DMS53 treated with DMSO at 0.1 percent for 48 hours (cell line): ENCODE data around the gene HMGCS1.
"Not testable (repeated sequence)": the region's sequence is repeated elsewhere in the genome, so short reads cannot be mapped to it uniquely, and the experiment has no call there.

Experiments
- DNase-seq: peaks from one replicate; lab custom pipeline; 2025; ENCODE audit not compliant: unreplicated experiment; lab: John Stamatoyannopoulos, UW

HMGCS1 gene

GRCh38 chr5:43313035-43313853 is at the start of gene HMGCS1:
Gene HMGCS1, minus strand, starts transcription at chr5:43313412. Its CDS starts 14,447 bp downstream, at chr5:43298965.
- DNase-seq, result peak; percentile 94

DNA sequence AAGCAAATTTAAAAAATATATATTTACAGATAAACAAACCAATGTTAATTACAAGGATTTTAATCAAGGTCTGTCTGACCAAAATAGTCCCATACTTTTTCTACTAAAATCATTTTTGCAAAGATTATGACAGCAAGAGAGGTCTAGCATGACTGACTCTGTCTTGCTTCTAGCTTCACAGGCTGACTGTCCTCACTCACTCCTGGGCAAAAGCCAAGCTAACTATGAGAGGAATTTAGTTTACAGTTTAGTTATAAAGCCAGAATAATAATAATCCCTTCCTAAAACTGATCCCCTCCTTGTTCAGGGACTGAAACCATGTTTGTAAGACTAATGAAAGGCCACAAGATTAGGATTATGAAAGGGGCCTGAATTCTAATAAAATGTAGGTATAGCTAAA is 45.5 kb upstream of the HMGCS1 start:
- no peak for DNase-seq

DNA sequence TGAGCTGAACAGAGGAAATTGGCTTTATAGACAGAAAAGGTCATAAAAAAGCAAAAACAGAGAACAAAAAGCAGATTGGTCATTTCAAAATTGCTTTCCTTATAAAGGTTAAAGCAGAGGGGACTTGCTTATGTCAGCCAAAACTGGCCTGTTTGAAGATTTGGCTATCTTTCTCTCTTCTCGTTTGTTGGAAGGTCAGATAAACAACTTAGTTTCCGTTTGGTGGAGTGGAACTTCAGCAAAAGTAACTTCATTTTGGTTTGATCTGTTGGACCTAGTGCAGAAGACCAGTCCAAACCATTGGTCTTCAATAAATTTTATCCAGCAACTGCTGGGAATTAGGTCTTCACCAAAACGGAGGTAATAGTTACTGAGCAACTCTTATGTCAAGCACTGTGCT is 45.1 kb upstream of the HMGCS1 start:
- no peak for DNase-seq

DNA sequence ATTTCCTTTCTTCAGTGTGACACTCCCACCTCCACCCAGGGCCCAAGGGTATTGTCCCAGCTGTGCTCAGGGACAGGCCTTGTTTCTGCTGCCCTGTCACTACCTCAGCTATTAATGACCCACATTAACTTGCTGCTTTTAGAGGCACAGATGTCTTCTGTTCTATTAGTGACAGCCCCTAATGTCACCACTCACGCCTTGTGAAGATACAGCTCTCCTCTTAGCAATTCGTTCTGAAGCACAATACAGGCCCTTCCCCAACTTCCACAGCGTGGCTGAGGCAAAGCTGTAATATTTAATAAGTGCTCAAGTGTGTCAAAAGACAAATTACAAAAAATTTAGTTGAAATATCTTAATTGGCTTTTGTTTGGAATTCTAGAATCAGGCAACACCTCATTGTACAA is 44.7 kb upstream of the HMGCS1 start:
- DNase-seq, result no peak

GRCh38 chr5:43357067-43357466 is 43.9 kb upstream of the HMGCS1 start:
- DNase-seq, result no peak

- no peak for DNase-seq
Measured at GRCh38 chr5:43354774-43355173, 41.6 kb upstream of the HMGCS1 start.

DNA sequence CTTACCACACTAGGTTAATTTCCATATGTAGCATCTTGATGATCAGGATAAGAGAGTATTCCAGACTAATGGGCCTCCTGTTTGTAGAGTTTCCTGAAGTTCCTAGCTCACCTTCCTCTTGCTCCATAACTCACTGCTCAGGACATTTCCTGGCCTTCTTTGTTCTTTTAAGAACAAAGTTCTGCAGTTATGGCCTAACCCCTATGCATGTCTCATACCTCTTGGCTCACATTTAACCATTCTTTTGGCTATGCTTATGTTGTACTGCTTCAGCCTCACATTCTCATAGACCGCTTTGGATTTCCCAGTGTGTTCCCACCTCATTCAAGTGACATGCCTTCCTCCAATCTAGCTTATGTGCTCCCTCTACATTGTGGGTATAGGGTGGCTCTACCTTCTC is 40.5 kb upstream of the HMGCS1 start:
- DNase-seq, result no peak

DNA sequence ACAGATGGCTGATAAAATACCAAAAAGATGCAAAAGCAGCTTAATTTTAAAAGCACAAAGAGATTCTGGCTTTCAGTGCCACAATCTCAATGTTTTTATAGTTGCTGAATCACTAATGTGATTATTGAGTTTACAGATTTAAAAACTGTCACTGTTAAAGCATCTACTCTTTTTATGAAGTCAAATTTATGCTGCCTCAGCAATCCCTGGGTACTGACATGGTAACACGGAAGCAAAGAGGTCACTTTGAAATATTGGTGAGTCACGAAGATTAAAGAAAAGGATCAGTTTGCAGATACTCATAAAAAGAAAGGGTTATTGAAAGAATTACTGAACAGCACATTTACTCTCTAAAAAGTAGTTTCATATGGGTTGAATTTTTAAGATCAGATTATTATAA is 39.7 kb upstream of the HMGCS1 start:
- no peak for DNase-seq

DNA sequence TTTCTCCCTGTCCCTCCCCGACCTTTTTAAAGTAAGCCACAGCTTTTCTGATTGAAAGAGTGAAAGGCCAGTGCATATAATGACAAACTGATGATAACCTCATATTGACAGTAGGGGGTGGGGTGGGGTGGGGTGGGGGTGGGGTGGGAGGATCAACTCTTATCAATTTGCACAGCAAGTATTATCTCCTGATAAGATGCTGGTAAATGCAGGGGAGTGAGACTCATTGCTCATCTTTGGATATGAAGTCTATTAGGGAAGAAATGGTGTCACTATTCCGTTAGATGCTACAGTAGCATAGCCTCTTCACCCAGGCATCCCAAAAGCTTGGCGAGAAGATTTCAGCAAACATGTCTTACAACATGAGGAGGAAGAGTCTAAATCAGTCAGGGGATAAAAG is 38.9 kb upstream of the HMGCS1 start:
- no peak for DNase-seq

GRCh38 chr5:43348861-43349363 is 35.7 kb upstream of the HMGCS1 start:
- DNase-seq, result no peak

DNA sequence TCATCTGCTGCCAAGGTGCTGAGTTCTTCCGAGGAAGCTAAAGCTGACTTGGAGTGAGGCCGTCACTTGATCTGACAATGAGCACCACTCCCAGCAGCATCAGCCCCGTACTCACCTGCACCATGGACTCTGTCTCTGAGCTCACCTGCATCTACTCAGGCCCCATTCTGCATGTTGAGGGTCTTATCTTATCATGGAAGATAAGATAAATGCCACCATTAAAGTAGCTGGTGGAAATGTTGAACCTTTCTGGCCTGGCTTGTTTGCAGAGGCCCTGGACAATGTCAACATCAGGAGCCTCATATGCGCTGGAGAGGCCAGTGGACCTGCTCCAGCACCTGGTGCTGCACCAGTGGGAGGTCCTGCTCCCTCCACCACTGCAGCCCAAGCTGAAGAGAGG is 35.0 kb upstream of the HMGCS1 start:
- DNase-seq, result no peak

DNA sequence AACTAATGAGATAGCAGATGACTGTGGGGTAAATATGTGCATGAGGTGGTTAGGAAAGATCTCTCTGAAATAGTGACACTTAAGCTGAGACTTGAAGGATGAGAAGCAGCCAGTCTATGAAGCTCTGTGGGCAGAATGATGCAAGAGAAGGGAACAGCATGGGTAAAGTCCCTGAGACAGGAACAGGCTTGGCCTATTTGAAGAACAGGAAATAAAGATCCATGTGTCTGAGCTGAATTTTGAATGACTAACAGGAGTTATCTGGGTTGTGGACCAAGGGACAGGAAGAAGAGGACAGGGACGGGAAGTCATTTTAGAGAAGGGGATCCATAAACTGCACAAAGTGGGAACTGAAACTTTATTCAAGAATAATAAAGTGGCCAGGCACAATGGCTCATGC is 25.6 kb upstream of the HMGCS1 start:
- no peak for DNase-seq

DNA sequence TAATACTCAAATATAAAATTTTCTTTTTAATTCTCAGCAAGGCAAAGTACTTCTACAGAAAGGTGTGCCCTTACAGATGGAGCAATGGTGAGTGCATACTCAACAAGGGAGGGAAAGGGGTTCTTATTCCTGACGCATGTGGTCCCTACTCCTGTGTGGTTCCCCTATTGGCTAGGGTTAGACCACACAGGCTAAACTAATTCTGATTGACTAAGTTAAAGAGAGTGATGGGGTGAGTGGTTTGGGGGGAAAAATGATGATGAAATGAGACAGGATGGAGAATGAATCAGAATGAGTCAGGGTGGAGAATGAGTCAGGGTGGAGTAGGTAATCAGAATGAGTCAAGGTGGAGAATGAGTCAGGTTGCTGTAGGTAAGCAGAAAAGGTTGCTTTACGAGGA is 22.9 kb upstream of the HMGCS1 start:
- peak; percentile 1 for DNase-seq

- no peak for DNase-seq
Measured at GRCh38 chr5:43335681-43336080, 22.5 kb upstream of the HMGCS1 start.

DNA sequence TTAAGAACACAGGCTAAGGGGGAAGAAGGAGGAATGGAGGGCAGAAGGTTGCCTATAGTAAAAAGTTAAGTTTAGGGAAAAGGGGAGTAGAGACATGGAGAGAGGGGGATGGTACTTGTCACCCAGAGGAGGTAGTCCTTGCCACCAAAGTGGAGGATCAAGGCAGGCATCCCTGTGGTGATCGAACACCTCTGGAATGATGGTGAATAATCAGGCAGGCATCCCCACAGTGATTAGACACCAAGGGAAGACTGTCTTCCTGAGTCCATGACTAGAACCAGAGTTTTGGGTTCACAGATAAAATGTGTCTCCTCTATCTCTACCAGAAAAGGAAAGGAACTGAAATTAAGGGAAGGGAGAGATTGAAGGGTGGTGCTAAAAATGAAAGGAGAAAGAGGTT is 19.2 kb upstream of the HMGCS1 start:
- DNase-seq, result no peak

- DNase-seq, result not testable (repeated sequence)
Measured at GRCh38 chr5:43325624-43326023, 12.4 kb upstream of the HMGCS1 start.

DNA sequence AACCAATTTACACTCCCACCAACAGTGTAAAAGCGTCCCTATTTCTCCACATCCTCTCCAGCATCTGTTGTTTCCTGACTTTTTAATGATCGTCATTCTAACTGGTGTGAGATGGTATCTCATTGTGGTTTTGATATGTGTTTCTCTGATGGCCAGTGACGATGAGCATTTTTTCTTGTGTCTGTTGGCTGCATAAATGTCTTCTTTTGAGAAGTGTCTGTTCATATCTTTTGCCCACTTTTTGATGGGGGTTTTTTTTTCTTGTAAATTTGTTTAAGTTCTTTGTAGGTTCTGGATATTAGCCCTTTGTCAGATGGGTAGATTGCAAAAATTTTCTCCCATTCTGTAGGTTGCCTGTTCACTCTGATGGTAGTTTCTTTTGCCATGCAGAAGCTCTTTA is 10.3 kb upstream of the HMGCS1 start:
- DNase-seq, result not testable (repeated sequence)

GRCh38 chr5:43320846-43321245 is 7.6 kb upstream of the HMGCS1 start:
- no peak for DNase-seq

DNA sequence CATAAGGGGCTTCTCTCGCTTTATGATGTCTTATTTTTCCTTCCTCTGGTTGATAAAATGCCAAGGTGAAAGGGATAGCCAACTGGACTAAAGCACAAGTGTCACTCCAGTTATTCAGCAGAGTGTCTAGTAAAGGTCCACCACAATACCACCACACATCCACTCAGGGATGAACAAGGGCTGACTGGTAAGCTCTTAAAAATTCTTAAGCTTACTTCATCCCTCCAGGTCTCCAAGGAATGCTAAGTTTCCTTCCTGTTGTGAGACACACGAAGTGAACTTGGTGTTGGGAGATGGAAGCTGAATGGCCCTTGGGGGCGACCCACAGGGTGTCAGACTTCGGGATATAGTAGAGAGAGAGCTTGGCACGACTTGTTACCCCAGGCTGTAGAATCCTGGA is 3.2 kb upstream of the HMGCS1 start:
- DNase-seq, result no peak

DNA sequence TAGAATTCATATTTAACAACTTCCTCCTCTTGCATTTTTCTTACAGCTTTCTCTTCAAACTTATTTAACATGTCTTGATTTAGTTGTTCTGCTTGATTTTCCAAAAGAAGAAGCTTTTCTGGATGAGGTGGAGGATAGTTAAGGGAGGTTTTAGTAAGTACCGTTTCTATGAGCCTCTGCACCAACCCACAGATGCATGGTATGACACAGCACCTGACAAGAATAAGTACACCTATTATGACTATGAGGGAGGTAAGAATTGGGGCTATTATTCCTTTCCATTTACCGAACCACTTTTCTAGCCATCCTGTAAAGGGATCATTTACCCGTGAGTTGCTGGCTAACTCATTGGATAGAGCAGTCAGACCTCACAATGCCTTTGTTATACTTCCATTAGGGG is 2.5 kb upstream of the HMGCS1 start:
- no peak for DNase-seq

DNA sequence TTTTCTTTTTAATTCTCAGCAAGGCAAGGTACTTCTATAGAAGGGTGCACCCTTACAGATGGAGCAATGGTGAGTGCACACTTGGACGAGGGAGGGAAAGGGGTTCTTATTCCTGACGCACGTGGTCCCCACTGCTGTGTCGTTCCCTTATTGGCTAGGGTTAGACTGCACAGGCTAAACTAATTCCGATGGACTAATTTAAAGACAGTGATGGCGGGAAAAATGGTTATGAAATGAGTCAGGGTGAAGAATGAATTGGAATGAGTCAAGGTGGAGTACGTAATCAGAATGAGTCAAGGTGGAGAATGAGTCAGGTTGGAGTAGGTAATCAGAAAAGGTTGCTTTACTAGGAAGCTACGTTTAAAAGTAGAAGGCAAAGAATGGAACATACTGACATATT is 2.1 kb upstream of the HMGCS1 start:
- DNase-seq, result no peak

GRCh38 chr5:43314724-43315123 is 1.5 kb upstream of the HMGCS1 start:
- DNase-seq, result no peak

DNA sequence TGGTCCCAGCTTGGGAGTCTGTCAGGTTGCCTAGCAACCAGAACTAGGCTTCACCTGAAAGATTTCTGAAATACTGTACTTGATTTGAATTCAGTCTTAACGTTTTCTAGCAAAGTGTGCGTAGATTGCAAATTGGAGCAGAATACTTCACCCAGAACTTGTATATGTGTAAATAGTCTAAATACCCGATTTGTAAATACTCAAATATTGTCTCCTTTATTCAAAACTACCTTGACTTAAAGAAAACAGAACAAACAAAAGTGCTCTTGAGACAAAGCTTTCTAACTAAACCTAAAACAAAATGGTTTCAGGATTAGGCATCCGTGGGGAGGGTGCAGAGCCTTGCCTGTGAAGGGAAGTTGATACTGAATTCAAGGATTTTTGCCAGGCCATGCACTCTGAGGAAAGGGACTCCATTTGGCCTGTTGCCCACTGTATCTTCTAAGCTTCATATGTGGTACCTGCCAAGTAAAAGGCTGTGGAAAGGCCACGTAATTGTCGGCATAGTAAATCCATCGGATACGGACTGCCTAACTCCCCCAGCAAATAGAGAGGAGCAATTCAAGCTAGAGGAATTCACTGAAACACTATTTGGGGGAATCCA is 744 bp upstream of the HMGCS1 start:
- peak; percentile 26 for DNase-seq
